Smooth muscle cell of the pulmonary artery (primary cell): Measurements from ENCODE around the gene ARRDC1. TPM values are rescaled to one million over a fixed set of nuclear protein-coding genes. Genes with fewer than 3 reads are reported as not detected.

Experiments
- total RNA-seq: library from RNA; depleted of rRNA; stranded (reverse); fragments of >200 nt; gene quantifications from 2 replicates; pipeline ENCODE4 v1.2.3, GENCODE V29; 2014

ARRDC1 gene, protein sequence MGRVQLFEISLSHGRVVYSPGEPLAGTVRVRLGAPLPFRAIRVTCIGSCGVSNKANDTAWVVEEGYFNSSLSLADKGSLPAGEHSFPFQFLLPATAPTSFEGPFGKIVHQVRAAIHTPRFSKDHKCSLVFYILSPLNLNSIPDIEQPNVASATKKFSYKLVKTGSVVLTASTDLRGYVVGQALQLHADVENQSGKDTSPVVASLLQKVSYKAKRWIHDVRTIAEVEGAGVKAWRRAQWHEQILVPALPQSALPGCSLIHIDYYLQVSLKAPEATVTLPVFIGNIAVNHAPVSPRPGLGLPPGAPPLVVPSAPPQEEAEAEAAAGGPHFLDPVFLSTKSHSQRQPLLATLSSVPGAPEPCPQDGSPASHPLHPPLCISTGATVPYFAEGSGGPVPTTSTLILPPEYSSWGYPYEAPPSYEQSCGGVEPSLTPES
- total RNA-seq: 13.4 and 20.2 TPM in 2 replicates

DNA sequence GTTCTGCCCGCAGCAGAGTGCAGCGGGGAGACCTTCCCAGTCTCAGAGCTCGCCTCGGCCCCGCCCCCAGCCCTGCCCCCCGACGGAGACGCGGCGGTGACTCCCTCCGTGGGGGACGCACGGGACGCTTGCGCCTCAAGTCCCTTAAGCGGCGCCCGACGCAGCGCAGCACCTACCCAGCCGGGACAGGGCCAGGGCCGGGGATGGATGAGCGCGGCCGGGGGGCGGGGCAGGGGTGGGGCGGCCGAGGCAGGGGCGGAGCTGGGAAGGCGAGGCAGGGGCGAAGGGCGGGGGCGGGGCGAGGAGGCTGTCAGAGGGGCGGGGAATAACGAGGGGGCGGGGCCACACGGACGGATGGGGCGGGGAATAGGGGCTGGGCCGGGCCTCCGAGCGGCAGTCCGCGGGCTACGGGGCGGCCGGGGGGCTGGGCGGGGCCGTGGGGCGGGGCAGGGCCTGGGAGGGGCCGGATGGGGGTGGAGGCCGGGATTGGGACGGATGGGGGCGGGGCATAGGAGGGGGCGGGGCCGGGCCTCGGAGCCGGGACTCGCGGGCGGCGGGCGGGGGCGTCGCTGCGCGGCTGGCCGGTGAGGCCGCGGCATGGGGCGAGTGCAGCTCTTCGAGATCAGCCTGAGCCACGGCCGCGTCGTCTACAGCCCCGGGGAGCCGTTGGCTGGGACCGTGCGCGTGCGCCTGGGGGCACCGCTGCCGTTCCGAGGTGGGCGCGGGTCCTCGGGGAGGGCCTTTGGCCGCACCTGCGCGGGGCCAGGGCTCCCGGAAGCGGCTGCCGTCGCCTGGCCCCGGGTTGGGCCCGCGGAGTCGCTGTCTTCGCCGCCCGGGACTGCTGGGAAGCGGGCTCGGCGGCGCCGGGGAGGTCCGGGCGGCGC, at the start of gene ARRDC1:
TSS of gene ARRDC1 (plus strand) at position 566 of the 884 bp plus-strand sequence. CDS start at position 598, 32 bp downstream.

GRCh38 chr9:137578518-137579258, 26.8 kb upstream of the ARRDC1 start, which contains the start of gene DPH7:
Gene DPH7, minus strand, starts transcription at chr9:137578925. Its CDS starts 148 bp downstream, at chr9:137578777.

GRCh38 chr9:137590469-137591383, 14.8 kb upstream of the ARRDC1 start, which contains the start of gene ZMYND19:
Gene ZMYND19, minus strand, starts transcription at chr9:137590512. Its CDS starts 249 bp downstream, at chr9:137590263.

GRCh38 chr9:137618105-137619067, 12.9 kb downstream of the ARRDC1 start, which contains the start of gene EHMT1:
Gene EHMT1, plus strand, starts transcription at chr9:137619005. Its CDS starts 24 bp downstream, at chr9:137619029.

Other genes starting within 250 kb of the ARRDC1 start
- gene EXD3, start 182.5 kb upstream of the ARRDC1 start, total RNA-seq: 11.5 and 14.7 TPM in 2 replicates
- gene NOXA1, start 182.3 kb upstream of the ARRDC1 start, total RNA-seq: 0.36 and 0.46 TPM in 2 replicates
- not detected in 2 replicates for gene ENTPD8, start 164.3 kb upstream of the ARRDC1 start, total RNA-seq
- 20.3 and 36.7 TPM in 2 replicates for gene NSMF, start 146.4 kb upstream of the ARRDC1 start, total RNA-seq
- 1.1 and 2.0 TPM in 2 replicates for gene PNPLA7, start 55.3 kb upstream of the ARRDC1 start, total RNA-seq
- 21.7 and 30.8 TPM in 2 replicates for gene MRPL41, start 53.8 kb upstream of the ARRDC1 start, total RNA-seq
- gene DPH7, start 26.8 kb upstream of the ARRDC1 start, total RNA-seq: 16.0 and 25.2 TPM in 2 replicates
- gene ZMYND19, start 15.2 kb upstream of the ARRDC1 start, total RNA-seq: 13.4 and 21.1 TPM in 2 replicates
- 48.9 and 60.2 TPM in 2 replicates for gene EHMT1, start 13.3 kb downstream of the ARRDC1 start, total RNA-seq